RWPE2 (cell line): Measurements from ENCODE around the gene NBR1.

Experiments
- ATAC-seq: fragments of 200-7000 bp; cut with Tn5 transposase; 3 replicates; pipeline ENCODE4 v1.9.1; 2021; ENCODE audit warnings: low read depth
- DNase-seq: peaks from one replicate; pipeline ENCODE4 v3.0.0-alpha.2; 2020; ENCODE audit warnings: low spot score
- H3K27ac ChIP-seq: fragments of 450-650 bp; 2 replicates; pipeline ENCODE4 v1.5.1; 2017; ENCODE audit warnings: mild to moderate bottlenecking; ENCODE audit not compliant: poor library complexity, severe bottlenecking
- H3K27me3 ChIP-seq: fragments of 250-450 bp; sonication (Bioruptor Pico); 2 replicates; pipeline ENCODE4 v1.5.1; 2021; ENCODE audit warnings: mild to moderate bottlenecking, moderate library complexity; ENCODE audit not compliant: insufficient read depth, poor library complexity, severe bottlenecking
- H3K36me3 ChIP-seq: fragments of 250-450 bp; sonication (Bioruptor Pico); 2 replicates; pipeline ENCODE4 v1.5.1; 2020; ENCODE audit warnings: low read depth, mild to moderate bottlenecking, moderate library complexity
- H3K4me1 ChIP-seq: fragments of 250-450 bp; sonication (Bioruptor Pico); 2 replicates; pipeline ENCODE4 v1.5.1; 2021; ENCODE audit warnings: mild to moderate bottlenecking, moderate library complexity; ENCODE audit not compliant: insufficient read depth, poor library complexity, severe bottlenecking
- H3K4me3 ChIP-seq: fragments of 250-450 bp; sonication (Bioruptor Pico); 2 replicates; pipeline ENCODE4 v1.5.1; 2021; ENCODE audit warnings: mild to moderate bottlenecking, moderate library complexity; ENCODE audit not compliant: severe bottlenecking
- H3K9me3 ChIP-seq: fragments of 250-450 bp; sonication (Bioruptor Pico); 2 replicates; pipeline ENCODE4 v1.5.1; 2021; ENCODE audit warnings: mild to moderate bottlenecking, moderate library complexity; ENCODE audit not compliant: severe bottlenecking
- TF ChIP-seq, protein P1 (sequence below): fragments of 450-650 bp; IDR thresholded peaks from one replicate; pipeline ENCODE4 v1.5.1; 2017; ENCODE audit warnings: mild to moderate bottlenecking, moderate library complexity; ENCODE audit not compliant: poor library complexity, severe bottlenecking

NBR1 gene

DNA sequence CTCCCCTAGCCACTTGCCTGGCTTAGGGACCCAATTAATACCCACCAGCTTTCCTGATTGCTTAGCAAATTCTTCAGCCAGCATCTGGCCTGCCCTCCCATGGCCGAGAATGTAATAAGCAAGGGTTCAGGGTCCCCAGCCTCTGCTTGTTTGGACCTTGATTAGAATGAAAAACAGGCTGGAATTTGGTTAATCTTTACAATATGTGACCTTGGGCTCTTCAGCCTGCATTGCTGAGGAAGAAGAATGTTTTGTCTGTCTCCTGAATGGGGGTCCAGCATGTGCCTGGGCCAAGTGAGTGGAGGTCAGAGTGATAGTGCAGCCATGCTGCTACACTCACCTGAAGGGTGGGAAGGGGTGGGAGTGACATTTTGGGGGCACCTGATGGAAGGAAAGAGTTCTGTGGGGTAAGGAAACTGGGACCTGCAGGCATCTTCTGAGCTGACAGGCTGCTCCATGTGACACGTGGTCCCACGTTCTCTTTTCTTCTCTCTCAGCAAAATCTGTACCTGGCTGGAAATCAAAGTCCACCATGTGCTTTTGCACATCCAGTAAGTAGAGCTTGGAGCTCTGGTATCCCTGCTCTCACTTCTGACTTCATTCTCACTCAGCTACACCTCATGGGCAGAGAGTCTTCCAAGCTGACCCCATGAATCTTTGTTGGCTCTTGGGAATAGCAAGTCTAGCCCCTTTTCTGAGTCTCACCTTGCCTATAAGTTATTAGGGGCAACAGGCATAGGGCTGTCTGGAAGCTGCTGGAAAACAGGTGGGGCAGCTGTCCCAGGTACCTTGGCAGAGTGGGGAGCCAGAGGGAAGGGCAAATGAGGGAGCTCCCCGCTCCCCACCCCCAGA lies 46.0 kb downstream of the NBR1 start:
- Histone ChIP-seq H3K27me3 (no peaks in the 10 kb centered on the region), H3K27ac (no peak overlapping the region), H3K4me1 (no peaks in the 10 kb centered on the region), H3K4me3 (no peak overlapping the region), H3K36me3 (no peaks in the 10 kb centered on the region), H3K9me3 (no peaks in the 10 kb centered on the region)
- DNase-seq (no peak), ATAC-seq (no peak)
- TF ChIP-seq, protein P1, sequence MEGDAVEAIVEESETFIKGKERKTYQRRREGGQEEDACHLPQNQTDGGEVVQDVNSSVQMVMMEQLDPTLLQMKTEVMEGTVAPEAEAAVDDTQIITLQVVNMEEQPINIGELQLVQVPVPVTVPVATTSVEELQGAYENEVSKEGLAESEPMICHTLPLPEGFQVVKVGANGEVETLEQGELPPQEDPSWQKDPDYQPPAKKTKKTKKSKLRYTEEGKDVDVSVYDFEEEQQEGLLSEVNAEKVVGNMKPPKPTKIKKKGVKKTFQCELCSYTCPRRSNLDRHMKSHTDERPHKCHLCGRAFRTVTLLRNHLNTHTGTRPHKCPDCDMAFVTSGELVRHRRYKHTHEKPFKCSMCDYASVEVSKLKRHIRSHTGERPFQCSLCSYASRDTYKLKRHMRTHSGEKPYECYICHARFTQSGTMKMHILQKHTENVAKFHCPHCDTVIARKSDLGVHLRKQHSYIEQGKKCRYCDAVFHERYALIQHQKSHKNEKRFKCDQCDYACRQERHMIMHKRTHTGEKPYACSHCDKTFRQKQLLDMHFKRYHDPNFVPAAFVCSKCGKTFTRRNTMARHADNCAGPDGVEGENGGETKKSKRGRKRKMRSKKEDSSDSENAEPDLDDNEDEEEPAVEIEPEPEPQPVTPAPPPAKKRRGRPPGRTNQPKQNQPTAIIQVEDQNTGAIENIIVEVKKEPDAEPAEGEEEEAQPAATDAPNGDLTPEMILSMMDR: no peak

DNA sequence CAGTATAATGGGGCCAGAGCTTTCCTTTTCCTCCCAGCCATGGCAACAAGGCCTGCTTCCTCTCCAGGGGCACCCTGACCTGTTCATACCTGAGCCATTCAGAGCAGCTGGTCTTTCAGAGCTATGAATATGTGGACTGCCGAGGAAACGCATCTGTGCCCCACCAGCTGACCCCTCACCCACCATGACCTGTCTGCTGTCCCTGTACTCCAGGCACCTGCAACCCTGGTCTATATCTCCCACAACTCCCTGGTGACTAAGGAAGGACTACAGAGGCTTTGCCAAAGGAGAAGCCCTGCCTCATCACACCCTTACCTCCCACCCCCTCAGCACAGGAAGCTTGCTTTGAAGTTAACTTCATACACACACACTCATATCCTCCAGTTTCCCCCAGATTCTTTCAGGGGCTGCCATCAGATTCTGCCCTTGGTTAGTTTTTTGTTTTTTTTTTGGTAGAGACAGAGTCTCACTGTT lies 46.6 kb downstream of the NBR1 start:
- Histone ChIP-seq H3K4me1 (no peaks in the 10 kb centered on the region), H3K4me3 (no peak overlapping the region), H3K27me3 (no peaks in the 10 kb centered on the region), H3K27ac (no peak overlapping the region), H3K36me3 (no peaks in the 10 kb centered on the region), H3K9me3 (no peaks in the 10 kb centered on the region)
- TF ChIP-seq, protein P1: no peak
- DNase-seq: no peak
- ATAC-seq: no peak

DNA sequence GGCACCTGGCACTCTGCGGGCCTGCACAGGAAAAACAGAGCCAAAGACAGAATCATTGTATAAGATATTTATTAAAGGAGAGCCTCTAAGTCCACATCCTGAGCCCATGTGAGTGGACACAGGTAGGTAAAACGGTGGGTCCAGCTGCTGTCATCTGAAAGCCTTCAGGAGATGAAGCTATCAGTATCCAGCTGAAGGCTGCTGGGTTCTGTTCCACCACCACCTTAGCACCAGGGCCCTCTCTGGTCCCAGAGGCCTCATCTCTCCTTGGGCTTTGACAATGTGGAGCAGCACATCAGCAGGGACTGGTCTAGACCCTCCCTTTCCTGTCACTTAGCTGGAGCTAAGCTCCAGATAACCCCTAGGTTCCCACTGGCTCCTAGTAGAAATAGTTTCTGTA lies 48.0 kb downstream of the NBR1 start:
- Histone ChIP-seq H3K27me3 (no peaks in the 10 kb centered on the region), H3K36me3 (no peaks in the 10 kb centered on the region), H3K4me1 (no peaks in the 10 kb centered on the region), H3K27ac (no peak overlapping the region), H3K4me3 (no peak overlapping the region), H3K9me3 (no peaks in the 10 kb centered on the region)
- DNase-seq (no peak), ATAC-seq (no peak)
- TF ChIP-seq, protein P1: no peak

DNA sequence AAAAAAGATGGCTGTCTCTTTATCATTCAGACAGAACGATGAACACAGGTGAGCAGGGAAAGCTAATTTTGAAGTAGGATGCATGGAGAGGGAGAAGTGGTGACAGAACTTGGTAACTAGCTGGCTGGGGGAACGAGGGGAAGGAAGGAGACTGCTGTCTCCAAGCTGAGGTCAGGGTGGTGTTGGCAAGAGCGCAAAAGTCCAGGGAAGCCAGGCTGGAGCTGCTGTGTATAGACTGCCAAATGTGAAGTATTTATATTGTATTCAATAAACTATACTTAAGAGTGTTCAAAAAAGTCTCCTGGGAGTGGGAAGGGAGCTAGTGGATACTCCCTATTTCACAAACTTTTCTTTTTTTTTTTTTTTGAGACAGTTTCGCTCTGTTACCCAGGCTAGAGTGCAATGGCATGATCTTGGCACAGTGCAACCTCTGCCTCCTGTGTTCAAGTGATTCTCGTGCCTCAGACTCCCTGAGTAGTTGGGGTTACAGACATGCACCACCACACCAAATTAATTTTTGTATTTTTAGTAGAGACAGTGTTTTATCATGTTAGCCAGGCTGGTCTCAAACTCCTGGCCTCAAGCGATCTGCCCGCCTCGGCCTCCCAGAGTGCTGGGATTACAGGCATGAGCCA lies 48.8 kb downstream of the NBR1 start:
- ATAC-seq: no peak
- no peaks in the 10 kb centered on the region for H3K27me3 ChIP-seq
- no peak overlapping the region for H3K4me3 ChIP-seq
- no peaks in the 10 kb centered on the region for H3K36me3 ChIP-seq
- TF ChIP-seq, protein P1: no peak
- no peaks in the 10 kb centered on the region for H3K9me3 ChIP-seq
- no peak overlapping the region for H3K27ac ChIP-seq
- DNase-seq: no peak
- no peaks in the 10 kb centered on the region for H3K4me1 ChIP-seq
